Stimulated activated CD4-positive, alpha-beta T cell treated with anti-CD3 and anti-CD28 coated beads, Interleukin-15, amount 100 ng/mL, for 24 hours (primary cell): ENCODE measurements around the gene ARL13B.
"Not testable (repeated sequence)": the region's sequence is repeated elsewhere in the genome, so short reads cannot be mapped to it uniquely, and the experiment has no call there.

Experiments
- DNase-seq: peaks from one replicate; pipeline ENCODE4 v3.0.0-alpha.2; 2020

The ARL13B gene

DNA sequence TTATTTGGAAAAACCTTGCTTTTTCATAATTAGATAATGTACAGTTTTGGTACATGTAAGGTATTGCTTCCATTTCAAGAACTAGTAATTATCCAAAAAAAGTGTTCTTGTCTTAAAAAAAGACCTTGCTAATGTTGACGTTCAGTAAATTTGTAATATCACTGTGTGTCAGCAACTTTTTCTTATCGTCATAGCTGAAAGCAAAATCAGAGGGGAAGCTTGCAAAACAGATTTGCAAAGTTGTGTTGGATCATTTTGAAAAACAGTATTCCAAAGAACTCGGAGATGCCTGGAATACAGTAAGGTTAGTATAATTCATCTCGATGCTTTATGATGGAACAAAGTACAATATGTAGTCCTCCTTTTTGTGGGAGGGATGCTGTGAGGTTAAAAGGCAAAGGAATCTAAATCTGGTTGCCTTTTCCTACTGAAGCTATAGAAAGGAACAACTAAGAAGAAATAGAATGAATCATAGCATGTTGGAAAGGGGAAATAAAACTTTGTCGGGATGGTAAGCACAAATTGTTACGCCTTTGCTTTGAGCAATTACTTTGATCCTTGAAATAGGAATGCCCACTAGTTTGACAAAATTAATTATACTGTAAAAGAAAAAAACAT is 84.4 kb downstream of the ARL13B start:
- DNase-seq, result no peak

DNA sequence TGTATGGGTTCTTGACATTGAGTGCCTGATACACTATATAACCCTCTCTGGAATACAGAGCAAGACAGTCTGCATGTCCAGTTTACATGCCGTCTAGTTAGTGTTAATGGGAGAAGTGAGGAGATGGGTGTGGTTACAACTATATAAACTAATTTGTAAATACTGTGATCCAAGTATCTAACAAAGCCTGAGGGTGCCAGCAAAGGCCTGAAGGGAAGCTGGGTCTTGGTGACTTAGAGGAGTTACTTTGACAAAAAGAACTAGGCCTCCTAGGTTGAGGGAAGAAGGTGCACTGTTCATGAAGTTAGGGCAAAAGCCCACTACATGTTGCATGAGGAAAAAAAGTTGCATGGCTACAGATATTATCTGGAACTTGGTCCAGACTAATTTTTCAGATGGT is 85.2 kb downstream of the ARL13B start:
- DNase-seq, result no peak

DNA sequence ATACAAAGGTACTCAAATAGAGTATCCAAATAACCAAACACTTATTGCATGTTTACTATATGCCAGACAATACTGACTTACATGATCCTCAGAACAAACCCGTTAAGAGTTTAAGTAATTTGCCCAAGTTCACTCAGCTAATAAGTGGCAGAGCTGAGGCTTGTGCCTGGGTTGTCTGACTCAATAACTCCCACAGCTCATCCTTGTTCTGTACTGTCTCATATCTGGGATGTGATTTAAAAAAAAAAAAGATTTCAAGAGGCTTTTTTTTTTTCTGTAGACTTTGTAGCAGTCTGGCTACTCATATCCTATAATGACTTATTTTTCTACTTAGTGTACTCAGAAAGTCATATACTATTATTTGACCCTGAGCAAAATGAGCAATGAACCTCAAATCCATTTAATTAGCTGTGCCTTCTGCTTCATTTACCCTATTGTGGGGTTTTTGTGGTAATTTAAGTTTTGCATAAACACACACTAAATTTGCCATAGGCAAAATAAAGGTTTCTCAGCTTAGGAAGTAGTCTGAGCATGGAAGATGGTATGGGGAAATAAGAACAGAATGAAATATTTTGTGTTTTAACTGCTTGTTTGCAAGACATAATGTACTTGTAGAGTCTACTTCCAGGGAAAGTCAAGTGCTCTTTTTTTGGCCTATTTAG is 86.0 kb downstream of the ARL13B start:
- no peak for DNase-seq

DNA sequence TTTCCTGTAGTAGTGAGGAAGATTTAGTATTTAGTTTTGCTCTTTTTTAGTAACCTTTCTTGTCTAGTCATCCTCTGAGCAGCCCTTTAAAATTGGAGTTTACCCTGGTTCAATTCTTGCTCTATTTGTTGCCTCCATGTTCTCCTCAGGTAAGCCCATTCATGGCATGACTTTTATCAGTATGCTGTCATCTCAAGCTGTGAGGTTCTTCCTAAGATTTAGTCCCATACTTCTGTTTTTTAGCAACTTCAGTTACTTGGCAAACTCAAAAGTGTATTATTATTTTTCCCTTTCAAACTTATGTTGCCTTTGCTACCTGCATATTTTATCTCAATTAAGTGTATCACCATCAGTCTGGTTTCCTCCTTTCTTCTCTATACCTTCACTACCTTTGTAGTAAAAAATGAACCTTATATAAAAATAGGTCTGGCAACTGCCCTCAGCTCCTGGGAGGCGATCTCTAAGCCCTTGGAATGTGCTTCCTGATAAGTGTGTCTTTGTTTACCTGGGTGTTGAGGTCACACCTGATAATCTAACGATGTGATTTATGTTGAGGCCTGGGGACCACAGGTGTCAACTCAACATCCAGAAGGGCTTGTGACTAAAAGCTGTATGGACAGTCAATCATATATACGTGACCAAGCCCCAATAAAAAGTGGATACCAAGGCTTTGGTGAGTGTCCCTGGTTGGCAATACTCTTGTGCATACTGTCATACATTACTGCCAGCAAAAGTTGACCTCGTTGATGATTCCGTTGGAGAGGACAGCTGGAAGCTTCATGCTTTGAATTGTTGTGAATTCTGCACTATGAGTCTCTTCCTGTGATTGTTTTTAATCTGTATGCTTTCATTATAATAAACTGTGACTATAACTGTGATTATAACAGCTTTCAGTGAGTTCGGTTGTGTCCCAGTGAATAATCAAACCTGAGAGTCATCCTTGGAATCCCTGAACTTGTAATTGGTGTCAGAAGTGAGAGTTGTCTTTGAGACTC is 86.8 kb downstream of the ARL13B start:
- no peak for DNase-seq

DNA sequence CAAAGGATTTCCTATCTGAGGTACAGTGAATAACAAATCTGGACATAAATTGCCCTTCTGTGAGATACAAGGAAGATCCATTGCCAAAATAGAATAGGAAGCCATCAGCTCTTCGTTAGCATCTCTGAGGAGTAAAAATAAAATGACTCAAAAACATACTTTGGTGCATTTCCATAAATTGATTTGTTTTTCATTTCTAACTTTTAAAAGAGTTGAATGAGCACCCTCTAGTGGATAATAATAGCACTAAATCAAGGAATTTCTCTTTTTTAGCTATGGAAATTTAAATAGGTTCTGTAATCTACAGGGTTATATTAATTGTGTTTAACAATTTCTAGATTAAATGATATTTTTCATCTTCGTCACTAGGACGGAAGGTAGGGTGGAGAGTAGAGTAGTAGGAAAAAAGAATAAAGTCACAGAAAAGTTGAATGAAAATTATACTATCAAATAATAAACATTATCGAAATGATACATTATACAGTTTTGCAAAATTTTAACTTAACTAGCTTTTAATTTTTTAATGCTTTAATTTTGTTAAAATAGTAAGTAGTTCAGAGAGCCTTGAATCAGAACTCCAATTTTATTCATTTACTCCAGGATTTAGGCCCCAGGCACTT is 89.3 kb downstream of the ARL13B start:
- DNase-seq, result no peak

DNA sequence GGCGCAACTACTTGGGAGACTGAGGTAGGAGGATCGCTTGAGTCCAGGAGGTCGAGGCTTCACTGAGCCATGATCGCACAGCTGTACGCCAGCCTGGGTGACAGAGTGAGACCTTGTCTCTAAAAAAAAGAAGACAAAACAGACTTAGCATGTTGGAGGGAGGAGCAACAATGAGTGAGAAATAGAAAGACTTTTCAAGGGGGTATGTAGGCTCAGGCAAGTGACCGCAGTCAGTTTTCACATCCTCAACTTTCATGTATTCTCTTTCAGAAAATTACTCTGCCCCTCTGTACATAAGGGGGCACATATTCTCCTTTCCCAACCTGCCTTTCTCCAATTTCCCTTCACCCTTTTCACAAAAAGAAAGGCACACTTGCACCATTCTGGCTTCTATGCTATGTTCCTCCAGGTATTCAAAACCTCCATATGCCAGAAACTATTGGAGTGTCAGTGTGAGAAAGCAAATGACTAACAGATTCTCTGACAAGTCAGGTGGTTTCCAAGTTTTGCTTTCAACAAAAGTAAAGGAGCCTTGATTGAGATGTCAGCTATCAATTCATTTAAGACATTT is 90.5 kb downstream of the ARL13B start:
- no peak for DNase-seq

DNA sequence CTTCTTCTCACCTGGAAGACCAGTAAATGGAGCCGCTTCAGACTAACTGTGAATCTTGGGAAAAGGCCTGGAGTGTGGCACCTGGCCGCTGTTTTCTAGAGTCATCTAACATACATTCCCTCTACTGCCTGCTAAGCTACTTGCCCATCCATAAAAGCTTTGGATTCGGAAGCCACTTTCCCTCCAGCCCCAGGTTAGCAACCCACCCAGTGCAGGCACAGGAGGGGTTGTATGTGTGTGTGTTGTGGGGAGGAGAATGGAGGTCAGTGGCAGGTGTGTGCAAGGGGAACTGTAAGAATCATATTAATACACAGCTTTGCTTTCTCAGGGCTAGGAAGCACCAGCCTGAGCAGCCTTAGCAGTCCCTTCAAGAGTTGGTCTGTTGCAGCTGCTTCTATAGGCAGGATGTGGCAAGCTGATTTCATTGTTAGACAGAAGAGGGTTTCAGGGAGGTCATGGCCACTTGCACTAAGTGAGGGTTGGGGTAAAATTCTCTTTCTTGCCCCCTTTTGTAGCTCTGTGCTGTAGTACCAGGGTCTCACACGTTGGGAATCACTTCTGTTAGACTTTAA is 91.8 kb downstream of the ARL13B start:
- no peak for DNase-seq

DNA sequence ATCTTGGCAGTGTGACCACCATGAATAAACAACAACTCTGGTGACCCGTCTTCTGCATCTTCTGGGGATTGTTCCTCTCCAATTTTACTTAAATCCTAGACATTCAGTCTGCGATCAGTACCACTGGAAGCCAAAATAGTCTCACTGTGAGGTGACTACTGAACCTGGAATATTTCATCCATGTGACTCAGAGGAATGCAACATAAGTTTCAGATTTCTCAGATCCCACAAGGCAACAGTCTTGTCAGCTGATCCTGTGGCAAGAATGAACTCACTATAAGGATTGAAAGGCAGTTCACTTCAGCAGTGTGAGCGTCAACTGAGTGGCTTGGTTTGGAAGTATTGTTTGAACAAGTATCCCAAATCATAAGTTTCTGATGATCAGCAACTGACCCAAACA is 96.1 kb downstream of the ARL13B start:
- DNase-seq, result no peak

DNA sequence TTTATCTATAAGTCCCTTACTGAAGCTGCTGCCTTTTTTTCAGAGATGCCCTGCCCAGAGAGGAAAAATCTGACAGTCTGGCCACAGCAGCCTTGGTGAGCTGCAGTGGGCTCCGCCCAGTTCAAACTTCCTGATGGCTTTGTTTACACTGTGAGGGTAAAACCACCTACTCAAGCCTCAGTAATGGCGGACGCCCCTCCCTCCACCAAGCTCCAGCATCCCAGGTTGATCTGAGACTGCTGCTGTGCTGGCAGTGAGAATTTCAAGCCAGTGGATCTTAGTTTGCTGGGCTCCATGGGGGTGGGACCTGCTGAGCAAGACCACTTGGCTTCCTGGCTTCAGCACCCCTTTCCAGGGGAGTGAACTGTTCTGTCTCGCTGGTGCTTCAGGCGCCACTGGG is 100.6 kb downstream of the ARL13B start:
- not testable (repeated sequence) for DNase-seq

DNA sequence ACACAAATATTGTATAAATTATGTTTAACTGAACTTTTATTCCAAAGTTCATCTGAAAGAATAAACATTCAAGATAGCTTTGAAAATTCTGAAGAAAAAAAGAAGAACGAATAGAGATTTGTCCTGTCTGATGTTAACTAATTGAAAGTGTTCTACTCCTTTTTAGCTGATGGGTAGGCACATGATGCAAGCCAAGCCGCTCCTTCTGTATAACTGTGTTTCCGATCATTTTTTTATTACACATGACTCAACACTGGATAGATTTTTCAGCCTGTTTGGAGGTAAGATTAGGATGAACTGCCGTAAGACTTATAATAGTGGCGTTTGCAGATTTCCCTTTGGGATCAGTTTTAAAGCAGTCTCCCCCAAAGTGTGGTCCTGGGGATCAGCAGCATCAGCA is 101.9 kb downstream of the ARL13B start:
- DNase-seq, result no peak

DNA sequence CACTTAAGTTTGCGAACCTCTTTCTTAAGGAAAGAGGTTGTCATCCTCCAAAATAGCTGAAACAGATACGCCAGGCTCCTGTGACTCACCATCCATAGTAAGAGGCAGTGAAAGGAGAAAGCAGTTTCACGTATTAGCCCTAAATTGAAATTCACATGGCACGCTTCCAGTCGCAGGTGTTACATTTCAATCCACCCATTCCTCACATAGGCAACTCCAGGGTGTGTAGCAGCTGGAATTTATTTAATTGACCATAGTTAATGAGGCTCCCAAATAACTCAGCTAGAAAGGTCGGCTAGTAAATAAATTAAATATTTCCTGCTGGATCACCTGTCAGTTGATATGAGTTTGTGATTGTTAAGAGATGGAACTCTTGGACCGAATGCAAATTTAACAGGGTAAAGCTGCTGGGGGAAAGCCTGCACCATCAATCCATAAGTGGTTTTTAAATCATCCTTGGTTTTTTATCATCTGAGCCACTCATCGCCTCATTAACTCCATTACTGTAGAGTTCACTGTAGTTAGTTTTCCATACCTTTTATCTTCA is 102.5 kb downstream of the ARL13B start:
- no peak for DNase-seq

DNA sequence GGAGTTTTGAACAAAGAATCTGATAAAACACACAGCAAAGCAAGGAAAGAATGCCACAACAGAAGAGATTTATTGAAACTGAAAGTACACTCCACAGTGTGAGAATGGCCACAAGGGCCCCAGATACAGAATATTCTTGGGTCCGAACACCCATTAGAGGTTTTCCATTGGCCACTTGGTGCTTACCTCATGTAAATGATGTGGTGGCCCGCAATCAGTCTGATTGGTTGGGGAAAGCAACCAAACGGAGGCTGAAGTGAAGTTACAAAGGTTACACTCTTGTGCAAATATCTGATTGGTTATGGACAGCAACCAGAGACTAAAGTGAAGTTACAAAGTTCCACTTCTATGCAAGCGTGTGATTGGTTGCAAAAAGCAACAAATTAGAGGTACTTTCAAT is 103.3 kb downstream of the ARL13B start:
- no peak for DNase-seq

DNA sequence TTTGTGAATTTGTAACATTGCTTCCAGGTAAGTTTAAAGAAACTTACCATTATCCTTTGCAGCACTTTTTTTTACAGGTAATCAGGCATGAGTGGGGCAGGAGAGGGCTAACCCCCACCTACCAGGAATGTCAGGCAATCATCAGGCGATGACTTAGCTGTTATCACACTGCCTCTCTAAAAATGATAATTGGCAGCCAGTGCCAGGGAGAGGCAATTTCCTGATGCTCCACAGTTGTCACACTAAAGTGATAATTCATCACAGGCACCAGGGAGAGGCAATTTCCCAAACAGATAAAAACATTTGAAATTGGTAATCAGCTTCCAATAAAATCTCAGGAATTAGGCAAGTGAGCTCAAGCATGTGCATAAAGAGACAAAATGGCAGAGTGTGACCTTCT is 109.2 kb downstream of the ARL13B start:
- no peak for DNase-seq

DNA sequence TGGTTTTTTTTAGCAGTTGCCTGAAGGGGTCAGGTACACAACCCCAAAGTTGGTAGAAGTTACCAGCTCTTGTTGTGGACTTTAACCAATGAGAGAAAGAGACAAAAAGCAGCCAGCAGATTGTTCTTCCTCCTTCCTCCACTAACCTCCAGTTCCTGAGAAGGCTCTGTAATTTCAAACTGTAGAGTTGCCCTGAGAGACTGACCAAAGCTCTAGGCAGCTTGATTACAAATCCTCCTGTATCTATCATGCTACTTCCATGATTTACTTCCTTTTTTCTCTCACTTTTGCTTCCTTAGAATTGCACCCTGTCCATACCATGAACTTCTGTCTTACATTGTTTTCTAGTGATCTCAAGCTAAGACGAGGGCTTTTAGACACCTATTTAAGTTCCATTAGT is 112.1 kb downstream of the ARL13B start:
- no peak for DNase-seq

DNA sequence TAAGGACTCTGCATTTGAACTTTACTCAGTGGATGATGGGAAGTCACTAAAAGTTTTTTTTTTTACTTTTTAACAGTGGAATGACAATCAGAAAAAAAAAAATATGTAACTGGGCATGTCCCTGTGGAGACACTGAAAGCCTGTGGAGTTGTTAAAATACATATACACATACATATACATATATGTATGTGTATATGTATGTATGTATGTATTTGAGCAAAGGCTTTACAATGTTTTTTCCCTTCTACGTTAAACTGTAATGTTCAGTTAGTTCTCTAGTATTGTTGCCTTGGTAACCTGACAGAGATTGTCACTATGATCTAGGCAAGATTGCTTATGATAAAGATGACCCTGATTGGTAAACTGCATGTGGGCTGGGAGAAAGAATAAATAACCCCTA is 113.2 kb downstream of the ARL13B start:
- no peak for DNase-seq

DNA sequence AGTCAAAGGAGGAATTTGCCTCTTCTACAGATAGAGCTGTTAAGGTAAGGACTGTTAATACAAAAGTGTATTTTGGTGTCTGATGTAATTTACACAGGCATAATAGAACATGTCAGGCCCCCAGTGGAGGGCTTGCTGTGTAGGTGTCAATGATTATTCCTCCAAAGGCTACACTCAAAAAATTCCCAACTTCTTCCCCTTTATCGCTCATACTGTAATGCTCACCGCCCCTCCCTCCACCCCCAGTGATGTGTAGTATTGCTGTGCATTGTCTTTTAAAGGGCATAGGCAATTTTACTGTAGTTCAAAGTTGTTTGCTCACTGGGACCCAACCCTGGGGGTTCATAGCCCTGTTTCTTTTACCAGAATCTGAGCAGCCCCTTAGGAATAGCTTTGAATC is 115.2 kb downstream of the ARL13B start:
- no peak for DNase-seq

DNA sequence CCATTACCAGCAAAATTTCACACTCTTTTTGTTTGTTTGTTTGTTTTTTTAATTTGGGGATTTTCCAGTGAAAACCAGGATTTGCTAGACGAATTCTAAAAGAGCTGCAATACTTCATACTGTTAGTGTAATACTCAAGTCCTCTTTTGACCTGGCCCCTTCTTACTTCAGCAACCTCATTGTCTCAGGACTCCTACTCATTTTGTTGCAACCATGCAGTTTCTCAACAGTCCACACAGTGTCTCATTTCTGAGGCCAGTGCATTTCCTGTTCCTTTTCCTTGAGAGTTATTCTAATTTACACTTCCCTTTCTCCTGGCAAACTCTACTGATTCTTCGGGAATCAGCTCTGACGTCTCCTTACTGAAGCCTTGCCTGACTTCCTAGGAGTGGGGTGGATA is 118.5 kb downstream of the ARL13B start:
- DNase-seq, result no peak

DNA sequence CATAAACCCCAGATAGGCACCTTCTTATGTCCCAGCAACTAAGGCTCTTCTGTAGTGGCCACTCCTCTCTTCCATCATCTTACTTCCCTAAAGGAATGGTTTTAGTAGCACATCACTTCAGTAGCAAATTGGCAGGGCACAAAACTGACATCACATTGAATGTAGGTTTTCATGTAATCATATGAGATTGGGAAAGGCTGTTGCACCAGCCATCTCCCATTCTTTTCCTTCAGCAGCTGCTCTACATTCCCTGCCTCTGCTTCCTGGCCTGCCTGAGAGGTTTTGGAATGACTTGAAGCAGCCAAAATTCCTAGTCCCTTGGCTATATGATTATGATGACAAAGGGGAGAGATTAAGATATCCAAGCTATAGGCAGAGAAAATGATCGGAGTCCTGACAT is 119.4 kb downstream of the ARL13B start:
- DNase-seq, result no peak

DNA sequence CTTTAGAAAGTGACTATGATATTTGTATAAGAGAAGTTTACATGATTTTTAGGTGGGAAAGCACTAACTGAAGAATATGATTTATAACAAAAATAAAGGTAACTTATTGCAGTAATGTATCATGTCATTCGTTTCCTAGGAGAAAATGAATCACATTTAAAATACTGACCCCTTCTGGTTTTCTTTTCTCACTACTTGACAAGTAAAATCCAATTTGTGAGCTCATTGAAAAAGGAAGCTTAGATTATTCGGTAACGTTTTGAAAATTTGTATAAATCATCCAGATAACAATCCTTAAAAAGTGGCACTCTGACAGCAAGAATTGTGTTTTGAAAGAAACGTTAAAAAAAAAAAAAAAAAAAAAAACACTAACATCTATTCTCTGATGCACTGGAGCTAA is 121.9 kb downstream of the ARL13B start:
- DNase-seq, result no peak
